Inflammatory macrophage treated with lipopolysaccharide for 1 hour (primary cell): ENCODE results near the gene PCDHB8.
A peak's percentile ranks its signal among the peaks of the same experiment; 100 is the strongest.
"Not testable (repeated sequence)": the region's sequence is repeated elsewhere in the genome, so short reads cannot be mapped to it uniquely, and the experiment has no call there.

Experiments used
- DNase-seq, 2 donors: peaks; one replicate each; pipeline ENCODE4 v3.0.0-alpha.2; 2020 to 2022

The PCDHB8 gene

GRCh38 chr5:141184117-141184855 is 6.7 kb downstream of the PCDHB8 start:
- not testable (repeated sequence) for DNase-seq

DNA sequence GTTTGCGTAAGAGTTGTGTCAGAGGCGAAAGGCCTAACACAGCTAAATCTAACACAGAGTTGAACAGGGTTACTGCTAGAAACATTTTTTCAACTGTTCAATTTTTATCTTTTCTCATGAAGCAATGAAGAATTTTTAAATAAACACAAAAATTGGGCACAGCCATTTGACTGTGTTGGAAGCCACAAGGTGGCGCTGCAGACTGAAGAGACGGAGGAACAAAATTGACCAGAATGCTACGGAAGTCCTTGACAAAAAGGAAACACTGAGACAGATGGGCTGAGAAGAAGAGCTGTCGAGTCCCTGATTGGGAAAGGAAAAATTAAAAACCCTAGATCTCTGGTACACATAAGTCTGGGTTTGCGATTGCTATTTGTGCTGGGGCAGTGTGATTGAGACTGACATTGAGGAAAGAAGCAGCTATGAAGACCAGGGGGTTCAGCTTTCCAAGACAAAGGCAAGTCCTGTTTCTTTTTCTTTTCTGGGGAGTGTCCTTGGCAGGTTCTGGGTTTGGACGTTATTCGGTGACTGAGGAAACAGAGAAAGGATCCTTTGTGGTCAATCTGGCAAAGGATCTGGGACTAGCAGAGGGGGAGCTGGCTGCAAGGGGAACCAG is 9.4 kb downstream of the PCDHB8 start, which contains the start of gene PCDHB9:
Gene PCDHB9, plus strand, starts transcription at position 265 of the 616 bp plus-strand sequence. Its CDS starts 158 bp downstream, at position 423.
- no peak for DNase-seq

GRCh38 chr5:141188682-141189081 is 11.1 kb downstream of the PCDHB8 start:
- DNase-seq = not testable (repeated sequence)

GRCh38 chr5:141189131-141189530 is 11.5 kb downstream of the PCDHB8 start:
- DNase-seq = not testable (repeated sequence)

DNA sequence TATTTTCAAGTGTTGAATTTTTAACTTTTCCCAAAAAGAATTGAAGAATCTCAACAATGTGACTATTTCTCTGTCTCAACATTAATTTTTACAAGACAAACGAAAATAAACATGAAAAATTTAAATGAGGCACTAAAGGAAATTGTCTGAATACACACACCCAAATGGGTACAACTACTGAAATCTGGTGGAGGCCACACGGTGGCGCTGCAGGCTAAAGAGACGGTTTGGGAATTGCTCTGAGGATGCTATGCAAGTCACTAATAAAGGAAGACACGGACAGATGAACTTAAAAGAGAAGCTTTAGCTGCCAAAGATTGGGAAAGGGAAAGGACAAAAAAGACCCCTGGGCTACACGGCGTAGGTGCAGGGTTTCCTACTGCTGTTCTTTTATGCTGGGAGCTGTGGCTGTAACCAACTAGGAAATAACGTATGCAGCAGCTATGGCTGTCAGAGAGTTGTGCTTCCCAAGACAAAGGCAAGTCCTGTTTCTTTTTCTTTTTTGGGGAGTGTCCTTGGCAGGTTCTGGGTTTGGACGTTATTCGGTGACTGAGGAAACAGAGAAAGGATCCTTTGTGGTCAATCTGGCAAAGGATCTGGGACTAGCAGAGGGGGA is 14.6 kb downstream of the PCDHB8 start, which contains the start of gene PCDHB10:
Gene PCDHB10, plus strand, starts transcription at position 244 of the 616 bp plus-strand sequence. Its CDS starts 200 bp downstream, at position 444.
- peak in 1 of 2 donors; percentile 2 for DNase-seq

- DNase-seq = not testable (repeated sequence)
Measured at GRCh38 chr5:141194332-141194731, 16.7 kb downstream of the PCDHB8 start.

DNA sequence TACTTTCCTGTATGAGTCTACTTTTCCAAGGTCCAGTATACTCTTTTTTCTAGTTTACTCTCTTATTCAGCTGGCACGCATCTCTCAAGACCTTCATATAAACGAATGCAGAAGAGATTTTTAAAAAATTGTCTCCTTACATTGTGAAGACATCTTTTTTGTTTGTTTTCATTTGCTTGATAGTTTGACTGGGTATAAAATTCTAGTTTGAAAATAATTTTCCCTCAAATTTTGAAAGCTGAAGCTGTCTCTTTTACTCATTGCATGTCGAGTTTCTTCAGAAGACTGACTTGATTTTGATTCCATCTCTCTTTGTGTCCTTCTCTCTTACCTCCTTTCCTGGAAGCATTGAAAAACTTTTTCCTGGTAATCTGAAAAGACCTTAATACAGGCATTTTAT is 18.8 kb downstream of the PCDHB8 start:
- no peak for DNase-seq

GRCh38 chr5:141199359-141200235 is 22.0 kb downstream of the PCDHB8 start, which contains the start of gene PCDHB11:
Gene PCDHB11 (plus strand): TSS chr5:141199627. CDS start chr5:141199775, 148 bp downstream.
- no peak for DNase-seq

DNA sequence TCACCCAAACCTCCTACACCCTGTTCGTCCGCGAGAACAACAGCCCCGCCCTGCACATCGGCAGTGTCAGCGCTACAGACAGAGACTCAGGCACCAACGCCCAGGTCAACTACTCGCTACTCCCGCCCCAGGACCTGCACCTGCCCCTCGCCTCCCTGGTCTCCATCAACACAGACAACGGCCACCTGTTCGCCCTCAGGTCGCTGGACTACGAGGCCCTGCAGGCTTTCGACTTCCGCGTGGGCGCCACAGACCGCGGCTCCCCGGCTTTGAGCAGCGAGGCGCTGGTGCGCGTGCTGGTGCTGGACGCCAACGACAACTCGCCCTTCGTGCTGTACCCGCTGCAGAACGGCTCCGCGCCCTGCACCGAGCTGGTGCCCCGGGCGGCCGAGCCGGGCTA is 23.5 kb downstream of the PCDHB8 start:
- not testable (repeated sequence) for DNase-seq

DNA sequence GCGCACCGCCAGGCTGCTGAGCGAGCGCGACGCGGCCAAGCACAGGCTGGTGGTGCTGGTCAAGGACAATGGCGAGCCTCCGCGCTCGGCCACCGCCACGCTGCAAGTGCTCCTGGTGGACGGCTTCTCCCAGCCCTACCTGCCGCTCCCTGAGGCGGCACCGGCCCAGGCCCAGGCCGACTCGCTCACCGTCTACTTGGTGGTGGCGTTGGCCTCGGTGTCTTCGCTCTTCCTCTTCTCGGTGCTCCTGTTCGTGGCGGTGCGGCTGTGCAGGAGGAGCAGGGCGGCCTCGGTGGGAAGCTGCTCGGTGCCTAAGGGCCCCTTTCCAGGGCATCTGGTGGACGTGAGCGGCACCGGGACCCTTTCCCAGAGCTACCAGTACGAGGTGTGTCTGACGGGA is 24.1 kb downstream of the PCDHB8 start:
- not testable (repeated sequence) for DNase-seq

- no peak for DNase-seq
Measured at GRCh38 chr5:141208478-141208877, 30.9 kb downstream of the PCDHB8 start, which contains the start of gene PCDHB12. Gene PCDHB12 (plus strand): TSS chr5:141208719. CDS start chr5:141208908, 189 bp downstream.

DNA sequence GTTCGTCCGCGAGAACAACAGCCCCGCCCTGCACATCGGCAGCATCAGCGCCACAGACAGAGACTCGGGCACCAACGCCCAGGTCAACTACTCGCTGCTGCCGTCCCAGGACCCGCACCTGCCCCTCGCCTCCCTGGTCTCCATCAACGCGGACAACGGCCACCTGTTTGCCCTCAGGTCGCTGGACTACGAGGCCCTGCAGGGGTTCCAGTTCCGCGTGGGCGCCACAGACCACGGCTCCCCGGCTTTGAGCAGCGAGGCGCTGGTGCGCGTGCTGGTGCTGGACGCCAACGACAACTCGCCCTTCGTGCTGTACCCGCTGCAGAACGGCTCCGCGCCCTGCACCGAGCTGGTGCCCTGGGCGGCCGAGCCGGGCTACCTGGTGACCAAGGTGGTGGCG is 32.7 kb downstream of the PCDHB8 start:
- not testable (repeated sequence) for DNase-seq

DNA sequence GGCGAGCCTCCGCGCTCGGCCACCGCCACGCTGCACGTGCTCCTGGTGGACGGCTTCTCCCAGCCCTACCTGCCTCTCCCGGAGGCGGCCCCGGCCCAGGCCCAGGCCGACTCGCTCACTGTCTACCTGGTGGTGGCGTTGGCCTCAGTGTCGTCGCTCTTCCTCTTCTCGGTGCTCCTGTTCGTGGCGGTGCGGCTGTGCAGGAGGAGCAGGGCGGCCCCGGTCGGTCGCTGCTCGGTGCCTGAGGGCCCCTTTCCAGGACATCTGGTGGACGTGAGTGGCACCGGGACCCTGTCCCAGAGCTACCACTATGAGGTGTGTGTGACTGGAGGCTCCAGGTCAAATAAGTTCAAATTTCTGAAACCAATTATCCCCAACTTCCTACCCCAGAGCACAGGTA is 33.3 kb downstream of the PCDHB8 start:
- DNase-seq = not testable (repeated sequence)

DNA sequence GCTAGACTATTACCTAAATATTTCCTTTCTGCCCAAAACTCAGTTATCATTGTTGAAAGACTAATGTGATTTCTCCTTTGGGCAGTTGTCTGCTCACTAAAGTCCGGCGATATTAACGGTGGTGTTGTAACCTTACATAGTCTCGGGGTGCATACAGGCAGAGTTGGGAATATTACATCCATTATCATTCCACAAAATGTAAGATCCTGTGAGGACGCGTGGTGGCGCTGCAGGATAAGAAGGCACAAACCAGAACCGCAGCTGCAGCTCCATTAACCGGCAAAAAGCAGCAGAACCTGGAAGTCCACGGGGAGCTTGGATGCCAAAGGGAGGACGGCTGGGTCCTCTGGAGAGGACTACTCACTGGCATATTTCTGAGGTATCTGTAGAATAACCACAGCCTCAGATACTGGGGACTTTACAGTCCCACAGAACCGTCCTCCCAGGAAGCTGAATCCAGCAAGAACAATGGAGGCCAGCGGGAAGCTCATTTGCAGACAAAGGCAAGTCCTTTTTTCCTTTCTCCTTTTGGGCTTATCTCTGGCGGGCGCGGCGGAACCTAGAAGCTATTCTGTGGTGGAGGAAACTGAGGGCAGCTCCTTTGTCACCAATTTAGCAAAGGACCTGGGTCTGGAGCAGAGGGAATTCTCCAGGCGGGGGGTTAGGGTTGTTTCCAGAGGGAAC is 36.2 kb downstream of the PCDHB8 start, which contains the start of gene PCDHB13:
Gene PCDHB13, plus strand, starts transcription at position 264 of the 684 bp plus-strand sequence. Its CDS starts 205 bp downstream, at position 469.
- not testable (repeated sequence) for DNase-seq

DNA sequence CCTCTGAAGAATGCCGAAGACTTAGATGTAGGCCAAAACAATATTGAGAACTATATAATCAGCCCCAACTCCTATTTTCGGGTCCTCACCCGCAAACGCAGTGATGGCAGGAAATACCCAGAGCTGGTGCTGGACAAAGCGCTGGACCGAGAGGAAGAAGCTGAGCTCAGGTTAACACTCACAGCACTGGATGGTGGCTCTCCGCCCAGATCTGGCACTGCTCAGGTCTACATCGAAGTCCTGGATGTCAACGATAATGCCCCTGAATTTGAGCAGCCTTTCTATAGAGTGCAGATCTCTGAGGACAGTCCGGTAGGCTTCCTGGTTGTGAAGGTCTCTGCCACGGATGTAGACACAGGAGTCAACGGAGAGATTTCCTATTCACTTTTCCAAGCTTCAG is 37.0 kb downstream of the PCDHB8 start:
- DNase-seq = not testable (repeated sequence)

DNA sequence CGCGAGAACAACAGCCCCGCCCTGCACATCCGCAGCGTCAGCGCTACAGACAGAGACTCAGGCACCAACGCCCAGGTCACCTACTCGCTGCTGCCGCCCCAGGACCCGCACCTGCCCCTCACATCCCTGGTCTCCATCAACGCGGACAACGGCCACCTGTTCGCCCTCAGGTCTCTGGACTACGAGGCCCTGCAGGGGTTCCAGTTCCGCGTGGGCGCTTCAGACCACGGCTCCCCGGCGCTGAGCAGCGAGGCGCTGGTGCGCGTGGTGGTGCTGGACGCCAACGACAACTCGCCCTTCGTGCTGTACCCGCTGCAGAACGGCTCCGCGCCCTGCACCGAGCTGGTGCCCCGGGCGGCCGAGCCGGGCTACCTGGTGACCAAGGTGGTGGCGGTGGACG is 37.9 kb downstream of the PCDHB8 start:
- not testable (repeated sequence) for DNase-seq

DNA sequence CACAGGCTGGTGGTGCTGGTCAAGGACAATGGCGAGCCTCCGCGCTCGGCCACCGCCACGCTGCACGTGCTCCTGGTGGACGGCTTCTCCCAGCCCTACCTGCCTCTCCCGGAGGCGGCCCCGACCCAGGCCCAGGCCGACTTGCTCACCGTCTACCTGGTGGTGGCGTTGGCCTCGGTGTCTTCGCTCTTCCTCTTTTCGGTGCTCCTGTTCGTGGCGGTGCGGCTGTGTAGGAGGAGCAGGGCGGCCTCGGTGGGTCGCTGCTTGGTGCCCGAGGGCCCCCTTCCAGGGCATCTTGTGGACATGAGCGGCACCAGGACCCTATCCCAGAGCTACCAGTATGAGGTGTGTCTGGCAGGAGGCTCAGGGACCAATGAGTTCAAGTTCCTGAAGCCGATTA is 38.4 kb downstream of the PCDHB8 start:
- not testable (repeated sequence) for DNase-seq

DNA sequence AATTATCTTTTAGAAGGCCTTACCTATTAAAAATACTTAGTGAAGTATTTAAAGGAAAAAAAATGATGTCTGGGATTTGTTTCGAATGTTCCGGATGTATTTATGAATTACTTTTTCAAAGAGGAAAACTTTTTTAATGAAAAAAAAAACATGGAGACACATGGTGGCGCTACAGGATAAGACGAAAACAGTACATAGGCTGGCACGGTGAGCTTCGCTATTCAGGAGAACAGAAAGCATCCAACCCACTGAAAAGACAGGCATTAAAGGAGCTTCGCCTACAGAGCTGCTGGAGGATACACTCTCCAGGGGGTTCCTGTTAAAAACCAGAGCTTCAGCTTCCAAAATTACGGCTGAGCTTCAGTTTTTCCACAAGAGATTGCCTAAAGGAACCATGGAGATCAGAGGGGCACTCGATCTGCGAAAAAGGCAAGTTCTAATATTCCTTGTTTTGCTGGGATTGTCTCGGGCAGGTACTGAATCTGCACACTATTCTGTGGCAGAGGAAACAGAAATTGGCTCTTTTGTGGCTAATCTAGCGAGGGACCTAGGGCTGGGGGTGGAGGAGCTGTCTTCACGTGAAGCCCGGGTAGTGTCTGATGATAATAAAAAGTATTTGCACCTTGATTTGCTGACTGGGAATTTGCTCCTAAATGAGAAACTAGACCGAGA is 45.7 kb downstream of the PCDHB8 start, which contains the start of gene PCDHB14:
Gene PCDHB14, plus strand, starts transcription at position 232 of the 672 bp plus-strand sequence. Its CDS starts 163 bp downstream, at position 395.
- DNase-seq = no peak

- not testable (repeated sequence) for DNase-seq
Measured at GRCh38 chr5:141224844-141225243, 47.3 kb downstream of the PCDHB8 start.

- DNase-seq = not testable (repeated sequence)
Measured at GRCh38 chr5:141225421-141225820, 47.8 kb downstream of the PCDHB8 start.
